Immature natural killer cell (primary cell): ENCODE data around the gene INSIG2. TPM values are rescaled to one million over a fixed set of nuclear protein-coding genes. Genes with fewer than 3 reads are reported as not detected.

Source experiments
- DNase-seq, 3 donors: peaks; one replicate each; pipeline ENCODE4 v3.0.0; 2022; ENCODE audit warnings: mixed read lengths in 1 of 3
- H3K27ac Mint-ChIP-seq, 6 donors: one replicate each; pipeline ENCODE4 v1.8.0; 2020; ENCODE audit warnings: mixed read lengths in 6 of 6, mild to moderate bottlenecking in 5 of 6, inconsistent platforms in 4 of 6, moderate library complexity in 3 of 6
- H3K27me3 Mint-ChIP-seq, 3 donors: one replicate each; pipeline ENCODE4 v1.8.0; 2020 to 2021; ENCODE audit warnings: low read depth in 3 of 3, mild to moderate bottlenecking in 3 of 3, mixed read lengths in 3 of 3, moderate library complexity in 3 of 3, inconsistent platforms in 1 of 3
- H3K36me3 Mint-ChIP-seq, 3 donors: one replicate each; pipeline ENCODE4 v1.8.0; 2020; ENCODE audit warnings: mixed read lengths in 3 of 3, inconsistent platforms in 2 of 3, mild to moderate bottlenecking in 2 of 3
- H3K4me1 Mint-ChIP-seq, 2 donors: one replicate each; pipeline ENCODE4 v1.8.0; 2020; ENCODE audit warnings: inconsistent platforms in 2 of 2, mild to moderate bottlenecking in 2 of 2, mixed read lengths in 2 of 2, moderate library complexity in 1 of 2
- H3K4me3 Mint-ChIP-seq, 5 donors: one replicate each; pipeline ENCODE4 v1.8.0; 2020; ENCODE audit warnings: mild to moderate bottlenecking in 5 of 5, mixed read lengths in 5 of 5, inconsistent platforms in 3 of 5, moderate library complexity in 3 of 5
- H3K9me3 Mint-ChIP-seq, 6 donors: one replicate each; pipeline ENCODE4 v1.8.0; 2020; ENCODE audit warnings: mild to moderate bottlenecking in 6 of 6, mixed read lengths in 6 of 6, inconsistent platforms in 4 of 6, moderate library complexity in 3 of 6
- polyA plus RNA-seq, 3 donors: library from polyadenylated mRNA; unstranded; fragments of 300-500 nt; fragmentation: Illumina TruSeq; gene quantifications; one replicate each; pipeline ENCODE4 v1.2.3, GENCODE V29; 2021

INSIG2 gene
- polyA plus RNA-seq, 3 donors from 2014 or later = 15.9 to 19.8 (median 19.1) TPM

- Mint-ChIP-seq H3K9me3 (peaks cover 0 to 2% (median 0%) of the 10 kb centered on the region in 6 donors), H3K36me3 (peaks cover 0 to 4% (median 0%) of the 10 kb centered on the region in 3 donors), H3K4me1 (no peaks in the 10 kb centered on the region), H3K4me3 (no peak overlapping the region), H3K27ac (no peak overlapping the region), H3K27me3 (peaks cover 0 to 5% (median 3%) of the 10 kb centered on the region in 3 donors)
- no peak for DNase-seq
Observed at GRCh38 chr2:118145207-118145606, 56.9 kb downstream of the INSIG2 start.

- Mint-ChIP-seq H3K27ac (no peak overlapping the region), H3K4me3 (no peak overlapping the region), H3K9me3 (peaks cover 0 to 2% (median 0%) of the 10 kb centered on the region in 6 donors), H3K27me3 (peaks cover 0 to 6% (median 5%) of the 10 kb centered on the region in 3 donors), H3K4me1 (no peaks in the 10 kb centered on the region), H3K36me3 (peaks cover 0 to 4% (median 0%) of the 10 kb centered on the region in 3 donors)
- no peak for DNase-seq
Observed at GRCh38 chr2:118145806-118146205, 57.5 kb downstream of the INSIG2 start.

- H3K36me3 Mint-ChIP-seq = peaks cover 0 to 4% (median 0%) of the 10 kb centered on the region in 3 donors
- H3K4me1 Mint-ChIP-seq = no peaks in the 10 kb centered on the region
Observed at GRCh38 chr2:118146315-118147283, 58.3 kb downstream of the INSIG2 start.

GRCh38 chr2:118148133-118148532 lies 59.9 kb downstream of the INSIG2 start:
- no peaks in the 10 kb centered on the region for H3K4me1 Mint-ChIP-seq
- peaks cover 0 to under 1% (median 0%) of the 10 kb centered on the region in 6 donors for H3K9me3 Mint-ChIP-seq
- peaks cover 0 to 4% (median 0%) of the 10 kb centered on the region in 3 donors for H3K36me3 Mint-ChIP-seq
- no peak overlapping the region for H3K27ac Mint-ChIP-seq
- no peak for DNase-seq
- H3K4me3 Mint-ChIP-seq = no peak overlapping the region
- peaks cover 0 to 5% (median 3%) of the 10 kb centered on the region in 3 donors for H3K27me3 Mint-ChIP-seq

More at GRCh38 chr2:118146315-118147283, 58.3 kb downstream of the INSIG2 start:
- peaks cover 0 to 2% (median 0%) of the 10 kb centered on the region in 6 donors for H3K9me3 Mint-ChIP-seq
- H3K27me3 Mint-ChIP-seq = peaks cover 0 to 6% (median 5%) of the 10 kb centered on the region in 3 donors
- no peak for DNase-seq
- no peak overlapping the region for H3K4me3 Mint-ChIP-seq
- no peak overlapping the region for H3K27ac Mint-ChIP-seq

- peaks cover 0 to 4% (median 0%) of the 10 kb centered on the region in 3 donors for H3K36me3 Mint-ChIP-seq
- H3K27ac Mint-ChIP-seq = no peak overlapping the region
- no peaks in the 10 kb centered on the region for H3K4me1 Mint-ChIP-seq
- no peaks in the 10 kb centered on the region for H3K9me3 Mint-ChIP-seq
- no peak for DNase-seq
- H3K27me3 Mint-ChIP-seq = peaks cover 0 to 3% (median 0%) of the 10 kb centered on the region in 3 donors
- no peak overlapping the region for H3K4me3 Mint-ChIP-seq
Observed at GRCh38 chr2:118148809-118149208, 60.5 kb downstream of the INSIG2 start.

- peaks cover 0 to 3% (median 2%) of the 10 kb centered on the region in 3 donors for H3K27me3 Mint-ChIP-seq
- H3K4me3 Mint-ChIP-seq = no peak overlapping the region
- no peaks in the 10 kb centered on the region for H3K4me1 Mint-ChIP-seq
- H3K9me3 Mint-ChIP-seq = no peaks in the 10 kb centered on the region
- H3K27ac Mint-ChIP-seq = no peak overlapping the region
- DNase-seq = no peak
- peaks cover 0 to 4% (median 0%) of the 10 kb centered on the region in 3 donors for H3K36me3 Mint-ChIP-seq
Observed at GRCh38 chr2:118150294-118150693, 62.0 kb downstream of the INSIG2 start.

GRCh38 chr2:118151831-118152230 lies 63.6 kb downstream of the INSIG2 start:
- no peak overlapping the region for H3K27ac Mint-ChIP-seq

GRCh38 chr2:118153433-118153832 lies 65.2 kb downstream of the INSIG2 start:
- H3K4me3 Mint-ChIP-seq = no peak overlapping the region
- H3K27me3 Mint-ChIP-seq = peaks cover 3 to 6% (median 5%) of the 10 kb centered on the region in 3 donors
- H3K9me3 Mint-ChIP-seq = peaks cover 0 to 7% (median 4%) of the 10 kb centered on the region in 6 donors
- no peak for DNase-seq
- no peak overlapping the region for H3K27ac Mint-ChIP-seq
- no peaks in the 10 kb centered on the region for H3K4me1 Mint-ChIP-seq
- H3K36me3 Mint-ChIP-seq = peaks cover 0 to 6% (median 0%) of the 10 kb centered on the region in 3 donors

More at GRCh38 chr2:118151831-118152230, 63.6 kb downstream of the INSIG2 start:
- no peaks in the 10 kb centered on the region for H3K4me1 Mint-ChIP-seq
- H3K9me3 Mint-ChIP-seq = peaks cover 0 to 6% (median 0%) of the 10 kb centered on the region in 6 donors
- DNase-seq = no peak
- H3K36me3 Mint-ChIP-seq = peaks cover 0 to 6% (median 0%) of the 10 kb centered on the region in 3 donors
- peaks cover 2 to 6% (median 3%) of the 10 kb centered on the region in 3 donors for H3K27me3 Mint-ChIP-seq
- no peak overlapping the region for H3K4me3 Mint-ChIP-seq

- Mint-ChIP-seq H3K4me1 (no peaks in the 10 kb centered on the region), H3K4me3 (no peak overlapping the region)
Observed at GRCh38 chr2:118154176-118154575, 65.9 kb downstream of the INSIG2 start.

More at GRCh38 chr2:118154176-118154575, 65.9 kb downstream of the INSIG2 start:
- H3K9me3 Mint-ChIP-seq = peaks cover 0 to 7% (median 4%) of the 10 kb centered on the region in 6 donors
- no peak overlapping the region for H3K27ac Mint-ChIP-seq
- H3K36me3 Mint-ChIP-seq = peaks cover 0 to 3% (median 0%) of the 10 kb centered on the region in 3 donors
- no peak for DNase-seq
- peaks cover 3 to 6% (median 5%) of the 10 kb centered on the region in 3 donors for H3K27me3 Mint-ChIP-seq

Other genes starting within 250 kb of the INSIG2 start
- gene CCDC93, start 74.4 kb upstream of the INSIG2 start, polyA plus RNA-seq = 1 to 10 TPM; 3.0 to 7.7 (median 4.2) TPM